NCI-H146 (cell line): ENCODE data around the gene RASGRP2.
A peak's percentile ranks its signal among the peaks of the same experiment; 100 is the strongest.

Experiments
- DNase-seq: peaks from one replicate; lab custom pipeline; 2025; lab: John Stamatoyannopoulos, UW

The RASGRP2 gene

DNA sequence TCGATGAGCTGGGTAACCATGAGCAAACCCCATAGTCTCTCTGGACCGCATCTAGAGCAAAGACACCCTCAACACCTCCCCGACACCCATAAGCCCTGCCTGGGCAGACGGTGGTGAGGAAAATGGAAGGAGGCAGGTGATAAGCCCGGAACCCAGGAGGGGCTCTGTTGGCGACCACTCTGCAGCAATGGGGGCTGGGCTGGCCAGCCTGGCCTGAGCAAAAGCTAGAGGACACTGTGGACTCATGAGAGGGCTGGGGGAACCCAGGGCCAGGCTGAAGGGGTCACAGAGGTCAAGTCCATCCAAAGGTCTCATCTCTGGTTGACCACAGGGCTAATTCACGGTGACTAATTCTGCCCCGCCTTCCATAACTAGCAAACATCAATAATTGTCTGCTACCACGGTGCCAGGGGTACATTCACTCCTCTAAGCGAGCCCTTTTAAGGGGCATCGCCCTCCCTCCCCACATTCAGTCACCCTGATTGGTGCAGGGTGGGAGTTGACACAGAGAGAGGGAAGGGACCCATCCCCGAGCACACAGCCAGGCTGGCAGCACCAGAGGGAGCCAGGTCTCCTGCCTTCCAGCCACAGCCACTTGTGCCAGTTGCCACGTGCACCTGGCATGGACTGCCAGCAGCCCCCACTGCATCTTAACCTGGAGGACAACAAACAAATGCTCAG is 11.9 kb upstream of the RASGRP2 start:
- no peak for DNase-seq

DNA sequence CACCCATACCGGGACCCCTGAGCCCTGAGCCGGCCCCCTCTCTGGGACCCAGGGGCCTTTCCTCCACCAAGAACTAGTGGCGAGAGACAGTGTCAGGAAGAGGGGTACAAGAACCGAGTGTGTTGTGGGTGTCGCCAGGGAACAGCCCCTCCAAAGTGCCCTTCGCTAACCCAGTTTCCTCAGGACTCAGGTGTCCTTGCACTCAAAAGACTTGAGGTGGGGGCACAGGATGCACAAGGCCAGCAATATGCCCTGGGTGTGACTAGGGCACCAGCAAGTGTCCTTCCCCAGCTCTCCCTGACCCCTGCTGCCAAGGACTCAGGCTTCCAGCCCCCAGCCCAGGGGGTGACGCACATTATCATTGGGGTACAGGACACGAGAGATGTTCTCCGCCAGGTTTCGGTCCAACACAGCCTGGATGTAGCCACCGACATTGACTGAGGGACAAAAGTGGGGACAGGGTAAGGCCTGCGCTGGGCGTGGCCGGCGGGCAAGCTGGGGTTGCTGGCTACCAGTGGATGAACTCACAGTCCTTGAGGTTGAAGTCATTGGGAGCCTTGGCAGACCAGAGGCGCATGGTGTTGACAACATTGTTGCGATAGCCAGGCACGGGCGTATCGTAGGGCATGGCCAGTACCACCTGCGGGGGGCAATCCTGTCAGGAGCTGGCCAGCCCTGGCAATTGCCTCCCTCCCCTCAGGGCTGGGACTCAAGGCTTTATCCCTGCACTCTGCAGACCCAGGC is 11.1 kb upstream of the RASGRP2 start:
- DNase-seq: no peak

DNA sequence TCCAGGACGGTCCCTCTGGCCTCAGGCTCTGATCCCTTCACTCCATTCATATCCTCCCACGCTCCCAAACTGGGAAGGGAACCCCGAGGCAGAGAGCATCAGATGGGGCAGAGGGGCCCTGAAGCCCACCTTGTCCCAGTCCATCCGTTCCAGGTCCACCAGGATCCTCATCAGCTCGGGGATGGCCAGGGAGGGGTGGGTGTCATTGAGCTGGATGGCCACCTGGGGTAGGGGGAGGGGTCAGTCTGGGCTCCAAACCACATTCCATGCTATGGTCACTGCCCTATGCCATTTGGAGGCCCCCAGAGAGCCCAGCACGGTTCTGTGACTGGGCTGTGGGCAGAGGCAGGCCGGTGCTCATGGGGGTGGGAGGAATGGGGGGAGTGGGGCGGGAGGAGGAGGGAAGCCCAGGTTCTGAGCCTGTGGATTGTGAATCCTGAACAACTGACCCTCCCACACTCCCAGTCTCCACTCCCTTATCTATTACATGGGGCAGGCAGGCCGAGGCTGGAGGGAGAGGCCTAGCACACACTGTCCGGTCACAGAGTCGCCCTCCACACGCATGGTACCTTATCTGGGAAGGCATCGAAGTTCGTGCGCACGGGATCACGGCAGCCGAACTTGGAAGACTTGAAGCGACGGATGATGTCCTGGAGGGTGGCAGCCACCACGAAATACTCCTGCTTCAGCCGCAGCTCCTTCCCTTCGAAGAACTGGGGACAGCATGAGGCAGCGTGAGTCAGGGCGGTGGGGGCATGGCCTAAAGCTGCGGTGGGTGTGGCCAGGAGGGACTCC is 10.4 kb upstream of the RASGRP2 start:
- DNase-seq: no peak

GRCh38 chr11:64753380-64754123 is 9.6 kb upstream of the RASGRP2 start:
- DNase-seq: no peak

DNA sequence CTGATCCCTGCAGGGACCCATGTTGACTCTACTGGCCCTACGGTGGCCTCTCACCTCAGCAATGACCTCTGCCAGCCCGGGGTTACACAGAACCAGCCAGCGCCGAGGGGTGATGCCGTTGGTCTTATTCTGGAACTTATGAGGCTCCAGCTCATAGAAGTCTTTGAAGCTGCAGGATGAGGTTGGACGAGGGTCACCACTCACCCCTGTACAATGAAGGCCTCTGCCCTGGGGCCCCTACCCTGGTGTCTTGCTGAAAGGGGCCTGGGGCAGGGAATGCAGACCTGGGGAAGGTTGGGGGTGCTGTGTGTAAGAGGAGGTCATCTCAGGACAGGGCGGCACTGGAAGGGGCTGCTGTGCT is 9.1 kb upstream of the RASGRP2 start:
- no peak for DNase-seq

- peak; percentile 68 for DNase-seq
These were observed 8.4 kb upstream of the RASGRP2 start for GRCh38 chr11:64752175-64752970.

- DNase-seq: no peak
These were observed 7.6 kb upstream of the RASGRP2 start for GRCh38 chr11:64751580-64751979.

- no peak for DNase-seq
These were observed 7.2 kb upstream of the RASGRP2 start for GRCh38 chr11:64751136-64751535.

- no peak for DNase-seq
These were observed 6.6 kb upstream of the RASGRP2 start for GRCh38 chr11:64750361-64751054.

DNA sequence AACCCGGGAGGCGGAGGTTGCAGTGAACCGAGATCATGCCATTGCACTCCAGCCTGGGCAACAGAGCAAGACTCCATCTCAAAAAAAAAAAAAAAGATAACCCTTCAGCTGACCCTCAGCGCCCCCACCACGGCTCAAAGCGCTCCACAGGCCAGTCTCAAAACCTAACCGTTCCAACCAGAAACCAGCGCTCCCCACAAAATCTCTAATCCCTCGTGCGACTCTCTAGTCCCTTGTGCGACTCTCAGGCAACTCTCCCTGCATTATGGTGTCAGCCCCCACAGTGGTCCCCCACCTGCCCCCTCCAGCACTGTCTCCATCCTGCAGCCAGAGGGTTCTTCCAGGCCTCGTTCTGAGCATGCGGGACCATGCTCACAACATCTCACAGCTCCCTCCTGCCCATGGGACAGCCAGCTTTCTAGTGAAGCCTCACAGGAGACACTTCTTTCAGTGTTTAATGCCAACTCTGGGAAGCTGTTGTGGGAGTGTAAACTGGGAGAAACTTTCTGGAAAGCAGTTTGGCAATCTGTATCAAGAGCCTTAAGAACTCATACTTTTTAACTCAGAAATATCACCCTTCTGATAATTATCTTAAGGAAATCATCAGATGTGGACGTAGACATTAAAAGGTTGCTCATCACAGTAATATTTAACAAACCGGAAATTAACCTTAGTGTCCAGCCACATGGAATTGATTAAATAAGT is 4.2 kb upstream of the RASGRP2 start:
- no peak for DNase-seq

DNA sequence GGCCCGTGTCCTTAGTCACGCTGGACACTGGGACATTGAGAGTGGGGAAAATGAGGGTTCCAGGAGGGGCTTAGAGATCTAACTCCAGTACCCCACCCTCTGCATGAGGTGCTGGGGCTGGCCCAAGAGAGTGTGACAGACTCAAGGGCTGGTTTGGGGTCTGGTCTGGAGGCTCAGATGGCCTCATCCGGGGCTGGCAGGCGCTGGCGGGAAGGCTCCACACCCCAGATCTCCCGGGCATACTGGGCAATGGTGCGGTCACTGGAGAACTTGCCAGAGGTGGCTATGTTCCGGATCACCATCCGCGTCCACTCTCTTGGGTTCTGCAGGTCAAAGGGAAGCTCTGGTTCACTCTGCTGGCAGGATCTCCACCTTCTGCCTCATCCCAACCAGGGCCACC is 2.5 kb upstream of the RASGRP2 start:
- DNase-seq: no peak

DNA sequence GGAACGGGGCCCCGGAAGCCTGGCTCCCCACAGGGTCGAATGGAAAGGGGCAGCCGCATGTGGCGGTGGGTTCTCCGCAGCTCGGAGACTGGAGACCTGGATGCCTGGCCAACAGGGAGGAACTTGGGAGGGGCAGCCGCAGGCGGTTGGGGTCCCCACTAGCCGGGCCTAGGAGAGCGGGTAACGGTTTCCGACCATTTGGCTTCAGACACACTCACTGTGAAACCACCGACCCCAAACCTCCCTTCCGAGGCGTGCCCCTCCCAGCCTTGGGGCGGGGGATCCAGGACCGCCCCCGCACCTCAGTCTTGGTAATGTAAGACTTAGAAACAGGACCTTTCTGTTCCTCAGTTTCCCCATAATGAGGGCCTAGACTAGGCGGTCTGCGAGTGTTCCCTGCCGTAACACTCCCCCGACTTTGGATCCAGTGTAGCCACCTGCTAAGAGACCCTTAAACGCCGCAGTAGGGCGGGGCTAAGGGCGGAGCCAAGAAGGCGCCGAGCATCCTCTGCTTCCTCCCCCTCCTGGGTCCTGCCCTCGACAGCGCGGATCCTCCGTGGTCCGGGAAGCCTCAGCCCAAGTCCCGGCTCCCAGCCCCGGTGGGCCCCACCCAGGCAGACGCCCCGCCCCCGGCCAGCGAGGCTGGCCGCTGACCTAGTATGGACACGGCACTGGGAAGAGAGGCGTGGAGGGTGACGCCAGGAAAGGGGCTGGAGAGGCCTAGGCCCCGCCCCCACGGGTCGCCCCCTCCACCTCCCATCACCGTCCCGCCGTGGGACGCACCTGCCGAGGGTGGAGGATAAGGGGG is 1.8 kb upstream of the RASGRP2 start:
- peak; percentile 65 for DNase-seq

DNA sequence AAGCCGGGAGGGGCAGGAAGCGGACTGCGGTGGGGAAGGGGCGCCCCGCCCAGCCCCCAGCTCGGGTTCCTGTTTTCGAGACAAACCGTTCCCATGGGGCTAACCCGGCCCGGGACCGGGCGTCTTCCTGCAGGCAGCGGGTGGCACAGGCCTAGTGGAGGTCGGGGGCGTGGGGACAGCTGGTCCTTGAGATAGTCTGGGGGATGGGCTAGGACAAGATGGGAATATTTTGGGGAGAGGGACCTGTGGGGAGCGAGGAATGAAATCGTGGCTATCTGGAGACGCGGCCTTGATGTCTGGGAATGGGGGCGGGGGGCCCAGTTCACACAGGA is 1.2 kb upstream of the RASGRP2 start:
- DNase-seq: peak; percentile 17

DNA sequence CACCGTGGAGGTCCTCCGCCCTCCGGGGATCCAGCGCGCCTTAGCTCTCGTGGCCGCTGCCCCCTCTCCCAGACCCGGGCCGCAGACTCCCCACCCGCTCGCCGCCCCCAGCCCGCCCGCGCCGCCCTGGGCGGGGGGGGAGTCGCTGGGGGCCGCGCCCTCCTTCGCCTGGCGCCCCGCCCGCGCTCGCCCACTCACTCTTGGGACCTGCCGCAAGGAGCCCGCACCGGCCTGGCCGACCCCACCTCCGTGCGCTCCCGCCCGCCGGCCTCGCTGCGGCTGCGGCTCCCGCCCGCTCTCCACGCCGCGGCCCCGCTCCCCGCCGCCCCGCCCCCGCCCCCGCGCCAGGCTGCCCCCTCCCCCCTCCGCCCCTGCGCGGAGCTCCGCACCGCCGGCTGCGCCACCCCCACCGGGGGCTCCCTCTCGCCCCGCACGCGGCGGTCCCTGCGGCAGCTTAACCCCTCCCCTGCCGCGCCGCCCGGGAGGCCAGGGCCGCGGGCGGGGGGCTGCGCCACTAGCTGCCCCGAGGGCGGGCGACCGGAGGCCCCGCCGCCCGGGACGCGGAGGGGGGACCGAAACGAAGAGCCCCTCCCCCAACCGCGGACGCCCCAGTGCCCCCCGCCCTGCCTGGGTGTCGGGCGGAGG is 724 bp upstream of the RASGRP2 start:
- DNase-seq: no peak

GRCh38 chr11:64742889-64743590 is 902 bp downstream of the RASGRP2 start:
- peak; percentile 53 for DNase-seq

- DNase-seq: peak; percentile 12
These were observed 1.7 kb downstream of the RASGRP2 start for GRCh38 chr11:64742087-64742888.

- DNase-seq: peak; percentile 11
These were observed 2.4 kb downstream of the RASGRP2 start for GRCh38 chr11:64741375-64742086.
